ENCODE data around the gene RHAG. TPM values are rescaled to one million over a fixed set of nuclear protein-coding genes. Genes with fewer than 3 reads are reported as not detected.

RHAG gene
- total RNA-seq, 6 experiments from 2014 or later = 0.18 to 2.7 (median 0.85) TPM; not detected in 2

DNA sequence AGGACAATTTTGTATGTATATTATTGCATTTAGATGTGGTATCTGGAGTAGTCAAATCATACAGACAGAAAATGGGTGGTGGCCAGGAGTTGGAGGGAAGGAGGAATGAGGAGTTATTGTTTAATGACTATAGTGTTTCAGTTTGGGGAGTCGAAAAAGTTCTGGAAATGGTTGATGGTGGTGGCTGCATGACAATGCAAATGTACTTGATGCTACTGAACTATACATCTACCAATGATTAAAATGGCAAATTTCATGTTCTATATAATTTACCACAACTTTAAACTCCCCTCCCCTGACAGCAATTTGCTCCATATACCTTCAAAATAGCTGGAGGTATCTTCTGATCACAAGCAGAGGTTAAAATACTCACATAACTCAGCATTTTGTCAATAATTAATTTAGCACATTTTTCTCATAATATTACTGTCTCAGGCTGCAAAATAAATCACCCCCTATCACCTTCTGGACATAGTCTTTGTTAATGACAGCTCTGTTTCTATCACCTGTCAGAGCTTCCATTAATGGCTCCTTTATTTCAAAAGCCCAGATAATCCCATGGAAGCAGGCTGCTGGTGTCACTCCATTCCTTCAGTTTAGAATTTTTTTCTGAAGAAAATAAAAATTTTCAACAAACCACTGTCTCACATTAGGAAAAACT is 25.7 kb upstream of the RHAG start:
- Histone ChIP-seq H3K36me3 (no peaks in the 10 kb centered on the region), H3K27ac (no peak overlapping the region), H3K27me3 (no peaks in the 10 kb centered on the region), H3K4me3 (no peak overlapping the region), H3K4me1 (no peaks in the 10 kb centered on the region), H3K9me3 (no peaks in the 10 kb centered on the region)
- no peak for ATAC-seq
- TF ChIP-seq, protein P1, sequence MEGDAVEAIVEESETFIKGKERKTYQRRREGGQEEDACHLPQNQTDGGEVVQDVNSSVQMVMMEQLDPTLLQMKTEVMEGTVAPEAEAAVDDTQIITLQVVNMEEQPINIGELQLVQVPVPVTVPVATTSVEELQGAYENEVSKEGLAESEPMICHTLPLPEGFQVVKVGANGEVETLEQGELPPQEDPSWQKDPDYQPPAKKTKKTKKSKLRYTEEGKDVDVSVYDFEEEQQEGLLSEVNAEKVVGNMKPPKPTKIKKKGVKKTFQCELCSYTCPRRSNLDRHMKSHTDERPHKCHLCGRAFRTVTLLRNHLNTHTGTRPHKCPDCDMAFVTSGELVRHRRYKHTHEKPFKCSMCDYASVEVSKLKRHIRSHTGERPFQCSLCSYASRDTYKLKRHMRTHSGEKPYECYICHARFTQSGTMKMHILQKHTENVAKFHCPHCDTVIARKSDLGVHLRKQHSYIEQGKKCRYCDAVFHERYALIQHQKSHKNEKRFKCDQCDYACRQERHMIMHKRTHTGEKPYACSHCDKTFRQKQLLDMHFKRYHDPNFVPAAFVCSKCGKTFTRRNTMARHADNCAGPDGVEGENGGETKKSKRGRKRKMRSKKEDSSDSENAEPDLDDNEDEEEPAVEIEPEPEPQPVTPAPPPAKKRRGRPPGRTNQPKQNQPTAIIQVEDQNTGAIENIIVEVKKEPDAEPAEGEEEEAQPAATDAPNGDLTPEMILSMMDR (IDR thresholded peaks at IDR 0.05) = no peak
- TF ChIP-seq POLR2A (IDR thresholded peaks at IDR 0.05) = no peak
- no peak for DNase-seq
- intact Hi-C loops (cut with DNase I) = no loop called here
- WGBS (ENCODE audit: insufficient coverage, low coverage, low lambda C conversion rate, missing lambda C conversion rate) = 50% methylated on average over 1 of the region's 1 CpG

DNA sequence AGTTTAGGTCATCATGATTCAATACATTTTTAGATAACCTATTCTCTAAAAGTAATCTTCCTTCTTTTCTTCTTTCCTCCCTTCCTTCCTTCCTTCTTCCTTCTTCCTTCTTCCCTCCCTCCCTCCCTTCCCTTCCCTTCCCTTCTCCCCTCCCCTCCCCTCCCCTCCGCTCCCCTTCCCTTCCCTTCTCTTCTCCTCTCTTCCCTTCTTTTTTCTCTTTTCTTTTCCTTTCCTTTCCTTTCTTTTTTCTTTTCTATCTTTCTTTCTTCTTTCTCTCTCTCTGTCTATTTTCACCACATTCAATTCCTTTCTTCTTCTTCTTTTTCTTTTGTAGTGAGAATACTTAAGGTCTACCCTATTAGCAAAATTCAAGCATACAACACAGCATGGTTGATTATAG is 17.3 kb upstream of the RHAG start:
- DNase-seq = no peak
- intact Hi-C loops (cut with DNase I) = no loop called here
- Histone ChIP-seq H3K4me3 (no peak overlapping the region), H3K27me3 (no peaks in the 10 kb centered on the region), H3K36me3 (no peaks in the 10 kb centered on the region), H3K27ac (no peak overlapping the region), H3K9me3 (no peaks in the 10 kb centered on the region), H3K4me1 (no peaks in the 10 kb centered on the region)
- no peak for ATAC-seq
- 30% methylated on average over 1 of the region's 1 CpG for WGBS (ENCODE audit: insufficient coverage, low coverage, low lambda C conversion rate, missing lambda C conversion rate)
- TF ChIP-seq, protein P1 (IDR thresholded peaks at IDR 0.05) = no peak
- no peak for TF ChIP-seq POLR2A (IDR thresholded peaks at IDR 0.05)

DNA sequence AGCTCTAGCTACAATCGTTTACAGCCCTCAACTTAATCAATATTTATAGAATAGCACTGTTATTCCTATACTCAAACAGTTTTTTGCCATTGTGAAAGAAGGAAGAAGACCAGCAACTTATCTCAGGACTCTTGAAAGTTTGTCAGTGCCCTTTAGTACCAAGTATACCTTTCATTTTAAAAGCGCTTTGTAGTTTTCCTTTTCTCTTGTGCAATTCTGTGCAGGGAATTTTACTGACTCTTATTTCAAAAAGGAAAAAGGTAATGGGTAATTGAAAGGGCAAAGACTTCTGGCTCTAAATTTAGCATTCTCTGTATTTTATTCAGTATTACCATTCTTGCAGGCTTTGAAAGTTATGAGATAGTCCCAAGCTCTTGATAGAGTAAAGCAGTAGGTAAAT is 16.8 kb upstream of the RHAG start:
- TF ChIP-seq POLR2A (IDR thresholded peaks at IDR 0.05) = no peak
- TF ChIP-seq, protein P1 (IDR thresholded peaks at IDR 0.05) = no peak
- Histone ChIP-seq H3K36me3 (no peaks in the 10 kb centered on the region), H3K4me1 (no peaks in the 10 kb centered on the region), H3K27me3 (no peaks in the 10 kb centered on the region), H3K9me3 (no peaks in the 10 kb centered on the region), H3K4me3 (no peak overlapping the region), H3K27ac (no peak overlapping the region)
- 49% methylated on average over 2 of the region's 2 CpGs for WGBS (ENCODE audit: insufficient coverage, low coverage, low lambda C conversion rate, missing lambda C conversion rate)
- ATAC-seq = no peak
- no peak for DNase-seq
- intact Hi-C loops (cut with DNase I) = no loop called here

DNA sequence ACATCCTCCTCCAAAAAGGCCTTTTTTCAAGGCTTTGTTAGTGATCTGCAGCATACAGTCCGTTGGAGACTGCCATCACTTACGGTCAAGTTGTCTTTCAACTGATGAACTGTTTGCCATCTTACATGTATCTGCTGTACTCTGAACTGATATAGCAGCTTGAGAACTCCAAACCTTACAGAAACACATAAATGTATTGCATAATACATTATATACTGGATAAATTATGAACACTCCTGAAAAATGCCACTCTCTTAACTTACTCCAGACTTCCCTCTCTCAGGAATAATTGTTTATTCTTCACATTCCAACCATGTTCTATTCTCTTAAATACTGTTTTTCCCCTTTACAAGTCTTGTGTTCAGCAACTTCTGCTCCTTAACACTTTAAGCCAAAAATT is 14.6 kb upstream of the RHAG start:
- TF ChIP-seq, protein P1 (IDR thresholded peaks at IDR 0.05) = no peak
- no peak for TF ChIP-seq POLR2A (IDR thresholded peaks at IDR 0.05)
- Histone ChIP-seq H3K36me3 (no peaks in the 10 kb centered on the region), H3K9me3 (no peaks in the 10 kb centered on the region), H3K4me3 (no peak overlapping the region), H3K27me3 (no peaks in the 10 kb centered on the region), H3K4me1 (no peaks in the 10 kb centered on the region), H3K27ac (no peak overlapping the region)
- 72% methylated on average over 2 of the region's 2 CpGs for WGBS (ENCODE audit: insufficient coverage, low coverage, low lambda C conversion rate, missing lambda C conversion rate)
- ATAC-seq (no peak), DNase-seq (no peak)
- intact Hi-C loops (cut with DNase I) = no loop called here
